Astrocyte (in vitro differentiated cells and primary cell): ENCODE data around the gene FAM161B. TPM values are rescaled to one million over a fixed set of nuclear protein-coding genes. Genes with fewer than 3 reads are reported as not detected.
"Not testable (repeated sequence)": the region's sequence is repeated elsewhere in the genome, so short reads cannot be mapped to it uniquely, and the experiment has no call there.

Experiments
- DNase-seq: peaks from one replicate; pipeline ENCODE4 v3.0.0-alpha.2; 2010; ENCODE audit warnings: low read depth
- FAIRE-seq: peaks from 2 replicates; lab custom pipeline; 2011; peaks lifted over from hg19 to GRCh38; lab: Jason Lieb, UNC
- H2AFZ ChIP-seq: 2 replicates; pipeline ENCODE4 v1.6.0; 2012; ENCODE audit warnings: low read depth, low read length, inconsistent platforms
- H3K27ac ChIP-seq: 2 replicates; pipeline ENCODE4 v1.5.1; 2011; ENCODE audit warnings: low read depth, low read length, inconsistent platforms
- H3K27me3 ChIP-seq: 2 replicates; pipeline ENCODE4 v1.6.0; 2011; ENCODE audit warnings: low read length, inconsistent platforms; ENCODE audit not compliant: insufficient read depth
- H3K36me3 ChIP-seq: 2 replicates; pipeline ENCODE4 v1.5.1; 2011; ENCODE audit warnings: low read length, inconsistent platforms; ENCODE audit not compliant: insufficient read depth
- H3K4me1 ChIP-seq: 2 replicates; pipeline ENCODE4 v1.5.1; 2011; ENCODE audit warnings: low read length, inconsistent platforms; ENCODE audit not compliant: insufficient read depth
- H3K4me2 ChIP-seq: 2 replicates; pipeline ENCODE4 v1.6.0; 2012; ENCODE audit warnings: low read length, inconsistent platforms
- H3K4me3 ChIP-seq: 2 replicates; pipeline ENCODE4 v1.5.1; 2011; ENCODE audit warnings: low read depth, mild to moderate bottlenecking, low read length, inconsistent platforms; ENCODE audit not compliant: insufficient read depth
- H3K79me2 ChIP-seq: 2 replicates; pipeline ENCODE4 v1.6.0; 2012; ENCODE audit warnings: mild to moderate bottlenecking, low read length, inconsistent platforms; ENCODE audit not compliant: insufficient read depth
- H3K9ac ChIP-seq: 2 replicates; pipeline ENCODE4 v1.6.0; 2012; ENCODE audit warnings: mild to moderate bottlenecking, low read length, inconsistent platforms
- H3K9me3 ChIP-seq: 2 replicates; pipeline ENCODE4 v1.5.1; 2012; ENCODE audit warnings: low read depth, mild to moderate bottlenecking, low read length, inconsistent platforms; ENCODE audit not compliant: insufficient read depth
- H4K20me1 ChIP-seq: 2 replicates; pipeline ENCODE4 v1.6.0; 2012; ENCODE audit warnings: low read length, inconsistent platforms; ENCODE audit not compliant: insufficient read depth
- H3K27ac Mint-ChIP-seq: one replicate; pipeline ENCODE4 v1.8.0; 2021; ENCODE audit warnings: mild to moderate bottlenecking, mixed read lengths; ENCODE audit not compliant: unreplicated experiment
- H3K27me3 Mint-ChIP-seq: one replicate; pipeline ENCODE4 v1.8.0; 2021; ENCODE audit warnings: low read depth, mixed read lengths; ENCODE audit not compliant: unreplicated experiment
- H3K36me3 Mint-ChIP-seq: one replicate; pipeline ENCODE4 v1.8.0; 2021; ENCODE audit warnings: low read depth, mixed read lengths; ENCODE audit not compliant: unreplicated experiment
- H3K4me1 Mint-ChIP-seq: one replicate; pipeline ENCODE4 v1.8.0; 2021; ENCODE audit warnings: low read depth, mixed read lengths; ENCODE audit not compliant: unreplicated experiment
- H3K4me3 Mint-ChIP-seq: one replicate; pipeline ENCODE4 v1.8.0; 2021; ENCODE audit warnings: mild to moderate bottlenecking, moderate library complexity, mixed read lengths; ENCODE audit not compliant: unreplicated experiment
- H3K9me3 Mint-ChIP-seq: one replicate; pipeline ENCODE4 v1.8.0; 2021; ENCODE audit warnings: mild to moderate bottlenecking, mixed read lengths; ENCODE audit not compliant: unreplicated experiment
- EZH2 ChIP-seq: IDR thresholded peaks from 2 replicates; pipeline ENCODE4 v1.6.1; 2012; ENCODE audit warnings: mild to moderate bottlenecking, low read length, inconsistent platforms; ENCODE audit not compliant: insufficient read depth
- total RNA-seq: library from RNA; stranded (reverse); gene quantifications from 2 replicates; pipeline ENCODE4 v1.2.1, GENCODE V29; 2021
- TF ChIP-seq, protein P1 (sequence below): IDR thresholded peaks from 2 replicates; pipeline ENCODE4 v1.5.1; 2011; ENCODE audit warnings: low read depth, mild to moderate bottlenecking, inconsistent platforms, low read length, moderate library complexity; ENCODE audit not compliant: insufficient read depth

Gene FAM161B
- total RNA-seq, 1 donor from 2014 or later: 2.6 TPM

DNA sequence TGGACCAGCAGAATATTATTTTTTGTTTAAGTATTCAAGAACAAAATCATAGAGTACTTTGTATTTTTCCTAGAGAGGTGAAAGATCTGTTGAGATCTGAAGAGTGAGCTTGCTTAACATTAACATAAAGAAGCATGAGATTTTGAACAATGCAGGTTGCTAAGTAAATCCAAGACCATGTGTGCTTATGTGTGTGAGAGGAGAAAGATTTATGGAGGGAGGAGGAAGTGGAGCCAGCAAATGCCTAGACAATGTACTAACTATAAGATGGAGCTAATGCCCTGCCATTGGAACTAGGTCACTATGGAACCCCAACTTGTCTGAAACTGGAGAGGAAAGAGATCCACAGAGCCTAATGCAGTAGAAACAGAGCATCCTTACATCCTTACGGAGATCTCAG, 13.3 kb downstream of the FAM161B start:
- Histone ChIP-seq H4K20me1 (no peaks in the 10 kb centered on the region), H2AFZ (no peak overlapping the region), H3K4me2 (no peak overlapping the region), H3K9ac (no peak overlapping the region), H3K4me1 (no peaks in the 10 kb centered on the region), H3K79me2 (no peaks in the 10 kb centered on the region), H3K9me3 (no peaks in the 10 kb centered on the region), H3K27ac (no peak overlapping the region), H3K4me3 (no peak overlapping the region), H3K36me3 (peaks cover 27% of the 10 kb centered on the region), H3K27me3 (no peaks in the 10 kb centered on the region)
- TF ChIP-seq, protein P1, sequence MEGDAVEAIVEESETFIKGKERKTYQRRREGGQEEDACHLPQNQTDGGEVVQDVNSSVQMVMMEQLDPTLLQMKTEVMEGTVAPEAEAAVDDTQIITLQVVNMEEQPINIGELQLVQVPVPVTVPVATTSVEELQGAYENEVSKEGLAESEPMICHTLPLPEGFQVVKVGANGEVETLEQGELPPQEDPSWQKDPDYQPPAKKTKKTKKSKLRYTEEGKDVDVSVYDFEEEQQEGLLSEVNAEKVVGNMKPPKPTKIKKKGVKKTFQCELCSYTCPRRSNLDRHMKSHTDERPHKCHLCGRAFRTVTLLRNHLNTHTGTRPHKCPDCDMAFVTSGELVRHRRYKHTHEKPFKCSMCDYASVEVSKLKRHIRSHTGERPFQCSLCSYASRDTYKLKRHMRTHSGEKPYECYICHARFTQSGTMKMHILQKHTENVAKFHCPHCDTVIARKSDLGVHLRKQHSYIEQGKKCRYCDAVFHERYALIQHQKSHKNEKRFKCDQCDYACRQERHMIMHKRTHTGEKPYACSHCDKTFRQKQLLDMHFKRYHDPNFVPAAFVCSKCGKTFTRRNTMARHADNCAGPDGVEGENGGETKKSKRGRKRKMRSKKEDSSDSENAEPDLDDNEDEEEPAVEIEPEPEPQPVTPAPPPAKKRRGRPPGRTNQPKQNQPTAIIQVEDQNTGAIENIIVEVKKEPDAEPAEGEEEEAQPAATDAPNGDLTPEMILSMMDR: no peak
- no peak for TF ChIP-seq EZH2
- FAIRE-seq (no peak), DNase-seq (no peak)
- Mint-ChIP-seq H3K4me3 (no peak overlapping the region), H3K27me3 (no peaks in the 10 kb centered on the region), H3K4me1 (no peaks in the 10 kb centered on the region), H3K9me3 (no peaks in the 10 kb centered on the region), H3K27ac (no peak overlapping the region), H3K36me3 (peaks cover 10% of the 10 kb centered on the region)

DNA sequence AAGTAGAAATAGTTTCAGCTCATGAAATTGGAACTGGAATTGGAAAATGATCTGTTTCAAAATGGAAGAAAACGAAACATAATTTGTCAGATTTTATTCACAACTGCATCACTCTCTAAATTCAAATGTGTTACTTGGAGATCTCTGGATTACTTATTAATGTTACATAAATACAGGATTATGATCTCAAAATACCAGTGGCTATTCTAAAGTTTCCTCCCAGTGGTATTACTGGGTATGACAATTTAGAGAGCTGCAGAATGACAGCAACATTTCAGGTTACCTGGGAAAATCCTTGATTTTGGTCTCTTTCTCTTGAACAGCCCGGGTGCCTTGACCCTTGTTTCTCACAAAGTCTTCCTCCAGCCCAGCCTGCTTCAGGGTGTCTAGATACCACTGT, 14.2 kb downstream of the FAM161B start:
- Histone ChIP-seq H3K4me2 (no peak overlapping the region), H3K27ac (no peak overlapping the region), H3K9ac (no peak overlapping the region), H3K9me3 (no peaks in the 10 kb centered on the region), H3K27me3 (no peaks in the 10 kb centered on the region), H4K20me1 (no peaks in the 10 kb centered on the region), H2AFZ (no peak overlapping the region), H3K4me1 (no peaks in the 10 kb centered on the region), H3K4me3 (no peak overlapping the region), H3K36me3 (peaks cover 34% of the 10 kb centered on the region), H3K79me2 (no peaks in the 10 kb centered on the region)
- Mint-ChIP-seq H3K4me3 (no peak overlapping the region), H3K36me3 (peaks cover 11% of the 10 kb centered on the region), H3K4me1 (no peaks in the 10 kb centered on the region), H3K9me3 (no peaks in the 10 kb centered on the region), H3K27ac (no peak overlapping the region), H3K27me3 (no peaks in the 10 kb centered on the region)
- FAIRE-seq (no peak), DNase-seq (no peak)
- no peak for TF ChIP-seq EZH2
- TF ChIP-seq, protein P1: peak; percentile 38

DNA sequence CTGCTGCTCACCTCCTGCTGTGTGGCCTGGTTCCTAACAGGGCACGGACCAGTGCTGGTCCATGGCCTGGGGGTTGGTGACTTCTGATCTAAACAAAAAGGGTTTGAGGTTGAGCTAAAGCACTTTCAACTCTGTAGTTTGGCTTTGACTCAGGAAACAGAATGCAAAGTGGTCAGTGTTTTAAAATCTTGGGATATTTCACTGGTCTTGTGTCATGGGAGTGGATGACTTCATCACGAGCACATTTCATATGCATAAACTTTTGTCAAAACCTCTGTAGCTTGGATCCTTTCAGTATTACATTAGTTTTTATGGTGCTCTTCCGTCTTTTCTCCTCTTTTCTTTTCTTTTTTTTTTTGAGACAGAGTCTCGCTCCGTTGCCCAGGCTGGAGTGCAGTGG, 25.6 kb downstream of the FAM161B start:
- no peak overlapping the region for H3K4me3 ChIP-seq
- DNase-seq: no peak
- no peak overlapping the region for H3K9ac ChIP-seq
- Mint-ChIP-seq H3K9me3 (no peaks in the 10 kb centered on the region), H3K36me3 (peaks cover 17% of the 10 kb centered on the region), H3K27me3 (no peaks in the 10 kb centered on the region), H3K4me3 (no peak overlapping the region), H3K4me1 (no peaks in the 10 kb centered on the region), H3K27ac (no peak overlapping the region)
- H3K4me1 ChIP-seq: no peaks in the 10 kb centered on the region
- no peaks in the 10 kb centered on the region for H3K9me3 ChIP-seq
- H3K36me3 ChIP-seq: peaks cover 49% of the 10 kb centered on the region
- H3K27ac ChIP-seq: no peak overlapping the region
- H2AFZ ChIP-seq: no peak overlapping the region
- no peaks in the 10 kb centered on the region for H3K27me3 ChIP-seq
- no peak overlapping the region for H3K4me2 ChIP-seq
- H4K20me1 ChIP-seq: peaks cover 22% of the 10 kb centered on the region
- FAIRE-seq: no peak
- peaks cover 3% of the 10 kb centered on the region for H3K79me2 ChIP-seq
- no peak for TF ChIP-seq EZH2
- TF ChIP-seq, protein P1: no peak

DNA sequence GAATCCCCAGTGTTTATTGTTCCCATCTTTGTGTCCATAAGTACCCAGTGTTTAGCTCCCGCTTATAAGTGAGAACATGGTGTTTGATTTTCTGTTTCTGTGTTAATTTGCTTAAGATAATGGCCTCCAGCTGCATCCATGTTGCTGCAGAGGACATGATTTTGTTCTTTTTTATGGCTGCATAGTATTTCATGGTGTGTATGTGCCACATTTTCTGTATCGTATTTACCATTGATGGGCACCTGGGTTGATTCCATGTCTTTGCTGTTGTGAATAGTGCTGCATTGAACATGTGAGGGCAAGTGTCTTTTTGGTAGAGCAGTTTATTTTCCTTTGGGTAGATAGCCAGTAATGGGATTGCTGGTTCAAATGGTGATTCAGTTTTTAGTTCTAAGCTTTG, 30.4 kb downstream of the FAM161B start:
- not testable (repeated sequence) for H2AFZ ChIP-seq, H3K27me3 ChIP-seq, FAIRE-seq, H3K4me3 ChIP-seq, H3K27ac ChIP-seq, H3K27ac Mint-ChIP-seq, DNase-seq, H3K9me3 Mint-ChIP-seq, H3K9ac ChIP-seq, H3K4me1 ChIP-seq, H3K4me2 ChIP-seq, H3K9me3 ChIP-seq, H3K4me1 Mint-ChIP-seq, H3K27me3 Mint-ChIP-seq
- peaks cover 17% of the 10 kb centered on the region for H3K36me3 Mint-ChIP-seq
- Histone ChIP-seq H3K36me3 (peaks cover 41% of the 10 kb centered on the region), H4K20me1 (peaks cover 48% of the 10 kb centered on the region), H3K79me2 (peaks cover 25% of the 10 kb centered on the region)
- peak overlapping the region; percentile 46 for H3K4me3 Mint-ChIP-seq
